ENCODE data around the gene DLL3. TPM values are rescaled to one million over a fixed set of nuclear protein-coding genes. Genes with fewer than 3 reads are reported as not detected.

Gene DLL3
- total RNA-seq, 1 donor: not detected

- no peaks in the 10 kb centered on the region for H3K27me3 ChIP-seq (ENCODE audit: insufficient read depth, low read length)
- H3K9me3 ChIP-seq (ENCODE audit: low read depth, low read length): no peaks in the 10 kb centered on the region
- no peak overlapping the region for H3K4me3 ChIP-seq (ENCODE audit: low read length)
- peaks cover 4% of the 10 kb centered on the region for H3K4me1 ChIP-seq (ENCODE audit: insufficient read depth, low read length)
Measured at GRCh38 chr19:39544911-39545310, 46.2 kb downstream of the DLL3 start.

- H3K27me3 ChIP-seq (ENCODE audit: insufficient read depth, low read length): no peaks in the 10 kb centered on the region
- no peak overlapping the region for H3K4me3 ChIP-seq (ENCODE audit: low read length)
- peaks cover 6% of the 10 kb centered on the region for H3K4me1 ChIP-seq (ENCODE audit: insufficient read depth, low read length)
- no peaks in the 10 kb centered on the region for H3K9me3 ChIP-seq (ENCODE audit: low read depth, low read length)
Measured at GRCh38 chr19:39546599-39546998, 47.9 kb downstream of the DLL3 start.

GRCh38 chr19:39550197-39550596 is 51.5 kb downstream of the DLL3 start:
- Histone ChIP-seq H3K4me3 (ENCODE audit: low read length) (no peak overlapping the region), H3K4me1 (ENCODE audit: insufficient read depth, low read length) (peaks cover 22% of the 10 kb centered on the region), H3K27me3 (ENCODE audit: insufficient read depth, low read length) (no peaks in the 10 kb centered on the region), H3K9me3 (ENCODE audit: low read depth, low read length) (no peaks in the 10 kb centered on the region)

GRCh38 chr19:39553082-39553652 is 54.4 kb downstream of the DLL3 start:
- Histone ChIP-seq H3K27me3 (ENCODE audit: insufficient read depth, low read length) (no peaks in the 10 kb centered on the region), H3K4me1 (ENCODE audit: insufficient read depth, low read length) (peaks cover 34% of the 10 kb centered on the region), H3K9me3 (ENCODE audit: low read depth, low read length) (no peaks in the 10 kb centered on the region), H3K4me3 (ENCODE audit: low read length) (no peak overlapping the region)

GRCh38 chr19:39554701-39555311 is 56.1 kb downstream of the DLL3 start:
- Histone ChIP-seq H3K4me3 (ENCODE audit: low read length) (no peak overlapping the region), H3K4me1 (ENCODE audit: insufficient read depth, low read length) (peaks cover 44% of the 10 kb centered on the region), H3K9me3 (ENCODE audit: low read depth, low read length) (no peaks in the 10 kb centered on the region), H3K27me3 (ENCODE audit: insufficient read depth, low read length) (no peaks in the 10 kb centered on the region)

- H3K9me3 ChIP-seq (ENCODE audit: low read depth, low read length): no peaks in the 10 kb centered on the region
- peaks cover 44% of the 10 kb centered on the region for H3K4me1 ChIP-seq (ENCODE audit: insufficient read depth, low read length)
- H3K4me3 ChIP-seq (ENCODE audit: low read length): no peak overlapping the region
- no peaks in the 10 kb centered on the region for H3K27me3 ChIP-seq (ENCODE audit: insufficient read depth, low read length)
Measured at GRCh38 chr19:39555883-39556282, 57.1 kb downstream of the DLL3 start.

Other genes starting within 250 kb of the DLL3 start
- not detected for gene IFNL2, start 230.6 kb upstream of the DLL3 start, total RNA-seq
- not detected for gene IFNL1, start 202.5 kb upstream of the DLL3 start, total RNA-seq
- 1.8 TPM for gene LRFN1, start 178.1 kb upstream of the DLL3 start, total RNA-seq
- gene GMFG, start 162.9 kb upstream of the DLL3 start, total RNA-seq: 211 TPM
- gene SAMD4B, start 156.5 kb upstream of the DLL3 start, total RNA-seq: 30.0 TPM
- 26.1 TPM for gene PAF1, start 107.8 kb upstream of the DLL3 start, total RNA-seq
- gene MED29, start 107.6 kb upstream of the DLL3 start, total RNA-seq: 21.9 TPM
- gene ZFP36, start 92.1 kb upstream of the DLL3 start, total RNA-seq: 676 TPM
- gene PLEKHG2, start 86.3 kb upstream of the DLL3 start, total RNA-seq: 21.5 TPM
- gene RPS16, start 63.0 kb upstream of the DLL3 start, total RNA-seq: 71.4 TPM
- 124 TPM for gene SUPT5H, start 53.4 kb upstream of the DLL3 start, total RNA-seq
- gene TIMM50, start 18.1 kb upstream of the DLL3 start, total RNA-seq: 17.1 TPM
- gene SELENOV, start 16.2 kb downstream of the DLL3 start, total RNA-seq: not detected
- 6.0 TPM for gene EID2B, start 33.9 kb downstream of the DLL3 start, total RNA-seq
- 14.4 TPM for gene EID2, start 41.2 kb downstream of the DLL3 start, total RNA-seq
- gene LGALS13, start 103.6 kb downstream of the DLL3 start, total RNA-seq: not detected
- not detected for gene LGALS16, start 157.0 kb downstream of the DLL3 start, total RNA-seq
- 0.31 TPM for gene LGALS14, start 205.5 kb downstream of the DLL3 start, total RNA-seq
- 0.73 TPM for gene CLC, start 239.1 kb downstream of the DLL3 start, total RNA-seq